HCEC 1CT (cell line): ENCODE measurements around the gene C21orf58.

ENCODE experiments used
- DNase-seq: peaks from one replicate; pipeline ENCODE4 v3.0.0-alpha.2; 2017

C21orf58 gene

DNA sequence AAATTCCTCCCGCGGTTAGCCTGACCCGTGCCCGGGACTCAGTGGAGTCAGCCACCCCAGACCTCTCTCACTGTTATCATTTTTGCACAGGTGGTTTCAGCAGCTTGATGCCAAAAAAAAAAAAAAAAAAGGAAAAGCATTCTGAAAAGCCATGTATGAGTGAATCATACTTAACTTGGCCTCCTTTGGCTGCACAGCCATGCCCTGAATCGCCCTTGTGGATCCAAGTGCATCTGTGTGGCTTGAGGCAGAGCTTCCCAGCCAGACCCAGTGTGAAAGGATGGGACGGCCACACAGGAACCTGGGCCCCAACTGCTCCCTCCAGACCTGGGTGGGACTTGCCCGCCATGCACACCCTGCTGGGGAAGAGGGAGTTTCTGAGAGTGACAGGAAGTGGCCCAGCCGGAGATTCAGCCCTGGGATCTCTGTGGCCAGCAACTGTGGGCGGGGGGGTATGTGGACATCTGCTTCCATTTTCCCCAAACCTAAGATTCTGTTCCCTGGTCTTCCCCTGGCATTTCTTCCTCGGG, 29.0 kb downstream of the C21orf58 start:
- peak; percentile 65 for DNase-seq

- DNase-seq, result no peak
Observed at GRCh38 chr21:46291561-46291960, 32.1 kb downstream of the C21orf58 start.

DNA sequence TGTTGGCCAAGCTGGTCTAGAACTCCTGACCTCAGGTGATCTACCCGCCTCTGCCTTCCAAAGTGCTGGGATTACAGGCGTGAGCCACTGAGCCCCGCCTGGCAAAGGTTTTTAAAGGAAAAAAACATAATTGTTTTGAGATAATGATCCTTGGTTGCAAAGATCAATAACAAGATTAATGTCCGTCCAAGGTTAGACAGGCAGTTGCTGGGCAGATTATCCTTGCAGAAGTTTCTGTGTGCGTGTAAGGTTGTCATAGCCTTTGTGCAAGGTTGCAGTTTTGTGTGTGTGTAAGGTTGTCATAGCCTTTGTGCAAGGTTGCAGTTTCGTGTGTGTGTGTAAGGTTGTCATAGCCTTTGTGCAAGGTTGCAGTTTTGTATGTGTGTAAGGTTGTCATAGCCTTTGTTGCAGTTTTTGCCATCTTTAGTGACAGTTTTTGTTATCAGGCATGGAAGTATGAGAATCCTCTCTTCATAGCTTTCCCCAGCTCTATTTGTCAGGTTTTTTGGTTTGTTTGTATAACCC, 34.0 kb downstream of the C21orf58 start:
- no peak for DNase-seq

GRCh38 chr21:46287541-46287940, 36.1 kb downstream of the C21orf58 start:
- no peak for DNase-seq

DNA sequence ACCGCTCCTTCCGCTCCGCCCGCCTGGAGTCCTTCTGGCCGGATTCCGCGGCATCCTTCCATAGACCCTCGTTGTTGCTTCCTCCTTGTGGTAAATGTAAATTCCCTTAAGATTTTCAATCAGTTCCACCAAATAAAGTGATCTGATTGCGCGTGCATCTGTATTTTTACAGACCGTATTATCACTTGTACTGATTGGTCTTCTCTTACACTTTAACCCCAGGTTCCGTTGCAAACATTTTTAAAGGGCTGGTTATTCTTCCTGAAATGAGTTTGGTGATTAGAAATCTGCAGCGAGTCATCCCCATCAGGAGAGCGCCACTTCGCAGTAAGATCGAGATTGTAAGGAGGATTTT, 37.0 kb downstream of the C21orf58 start:
- DNase-seq, result no peak

DNA sequence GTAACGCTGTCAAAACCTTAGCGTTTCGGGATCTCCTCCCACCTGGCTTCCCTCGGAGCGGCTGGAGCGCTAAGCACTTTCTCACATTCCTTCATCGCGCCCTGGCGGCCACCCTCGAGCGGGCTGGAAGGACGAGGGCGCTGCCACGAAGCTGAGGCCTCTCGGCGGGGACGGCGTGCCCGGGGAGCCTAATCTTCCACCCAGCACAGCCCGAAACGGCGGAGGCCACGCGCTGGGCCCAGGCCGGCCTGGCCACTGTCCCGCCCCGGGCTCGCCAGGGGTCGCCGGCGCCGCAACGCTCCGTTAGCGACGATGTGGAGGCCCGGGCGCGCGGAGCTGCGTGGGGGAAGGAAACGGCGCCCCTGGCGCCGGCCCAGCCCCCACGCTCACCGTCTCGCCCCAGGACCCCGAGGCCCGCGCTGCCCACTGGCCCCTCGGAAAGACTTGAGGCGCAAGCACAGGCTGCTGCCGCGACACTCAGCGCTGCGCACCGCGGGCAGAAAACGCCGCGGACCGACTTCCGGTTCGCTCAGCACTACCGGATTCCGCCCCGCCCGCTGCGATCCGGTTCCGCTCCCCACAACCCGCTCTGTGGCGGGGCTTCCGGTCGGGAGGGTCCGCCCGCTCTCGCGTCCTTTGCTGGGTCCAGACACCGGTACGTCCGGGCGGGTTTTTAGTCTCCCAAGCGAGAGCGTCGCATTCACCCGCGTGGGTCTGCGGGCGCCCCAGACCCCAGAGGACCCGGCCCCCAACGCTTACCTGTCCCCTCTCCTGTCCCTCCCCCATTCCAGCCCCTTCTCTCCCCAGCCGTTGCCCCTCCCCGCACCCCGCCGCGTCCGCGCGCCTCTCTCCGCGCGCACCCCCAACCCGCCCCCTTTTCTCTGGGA, 37.7 kb downstream of the C21orf58 start, which contains the start of gene YBEY:
YBEY (plus strand) TSS at position 582 of the 887 bp plus-strand sequence. CDS start 572 bp downstream, outside the sequence.
- DNase-seq, result peak; percentile 92

- no peak for DNase-seq
Observed at GRCh38 chr21:46285206-46285661, 38.4 kb downstream of the C21orf58 start, which contains the start of gene MCM3AP. Gene MCM3AP (minus strand): TSS chr21:46285611. CDS start chr21:46285286, 325 bp downstream.

DNA sequence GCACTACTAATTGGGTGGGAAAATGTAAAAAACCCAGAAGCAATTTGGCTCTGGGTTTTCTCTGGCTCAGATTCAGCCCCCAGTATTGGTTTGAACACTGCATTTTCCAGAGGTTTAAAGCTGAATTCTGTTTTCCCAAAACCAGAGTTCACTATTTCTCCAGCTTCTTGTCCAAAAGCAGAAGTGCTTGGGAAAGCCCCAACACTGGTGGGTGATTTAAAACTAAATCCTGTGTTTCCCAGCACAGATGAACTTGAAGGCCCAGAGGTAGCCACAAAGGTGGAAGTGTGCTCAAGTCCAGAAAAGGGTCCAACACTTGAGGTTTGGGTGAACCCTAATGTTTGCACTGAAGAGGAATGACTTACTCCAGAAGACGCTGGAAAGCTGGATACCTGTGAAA, 38.9 kb downstream of the C21orf58 start:
- no peak for DNase-seq

DNA sequence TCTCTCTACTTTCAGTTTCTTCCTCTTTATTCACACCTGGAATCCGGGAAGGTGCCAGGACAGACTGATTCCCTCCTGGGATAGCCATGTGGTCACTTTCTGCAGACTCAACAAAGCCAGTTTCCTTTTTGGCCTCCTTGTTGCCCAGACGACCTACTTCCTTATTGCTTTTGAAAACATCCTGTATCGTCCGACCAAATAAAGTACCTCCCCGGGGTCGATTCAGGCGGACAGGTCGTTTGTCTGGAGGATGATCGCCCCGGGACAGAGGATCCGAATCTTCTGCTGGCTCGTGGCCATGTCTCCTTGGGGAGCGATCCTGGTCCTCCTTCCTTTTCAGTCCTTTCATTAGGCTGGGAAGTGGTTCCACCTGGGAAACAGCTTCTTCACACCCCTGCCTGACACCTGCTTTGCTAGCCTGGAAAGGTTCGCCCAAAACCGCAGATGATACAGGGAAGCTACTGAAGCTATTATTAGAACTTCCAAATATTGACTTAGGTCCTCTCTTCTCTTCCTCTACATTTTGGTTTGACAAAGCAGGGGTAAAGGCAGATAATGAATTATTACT, 39.5 kb downstream of the C21orf58 start:
- no peak for DNase-seq

GRCh38 chr21:46274797-46275390, 48.8 kb downstream of the C21orf58 start:
- no peak for DNase-seq

DNA sequence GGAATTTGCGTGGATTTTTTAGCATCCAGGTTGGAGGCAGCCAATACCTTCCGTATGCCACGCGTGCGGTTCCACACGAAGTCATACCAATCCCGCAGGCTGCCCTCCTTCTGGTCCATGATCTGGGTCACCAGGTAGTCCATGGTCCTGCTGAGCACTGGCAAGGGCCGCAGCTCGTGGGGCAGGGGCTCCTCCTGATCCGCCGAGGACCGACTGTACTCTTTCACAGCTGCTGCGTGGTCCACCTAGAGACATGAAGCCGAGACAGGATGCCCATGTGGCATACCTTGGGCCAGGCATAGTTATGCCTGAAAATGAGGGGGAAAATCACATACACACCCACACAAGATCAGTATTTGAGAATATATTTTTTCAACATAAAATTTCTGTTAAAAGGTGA, 50.3 kb downstream of the C21orf58 start:
- no peak for DNase-seq

DNA sequence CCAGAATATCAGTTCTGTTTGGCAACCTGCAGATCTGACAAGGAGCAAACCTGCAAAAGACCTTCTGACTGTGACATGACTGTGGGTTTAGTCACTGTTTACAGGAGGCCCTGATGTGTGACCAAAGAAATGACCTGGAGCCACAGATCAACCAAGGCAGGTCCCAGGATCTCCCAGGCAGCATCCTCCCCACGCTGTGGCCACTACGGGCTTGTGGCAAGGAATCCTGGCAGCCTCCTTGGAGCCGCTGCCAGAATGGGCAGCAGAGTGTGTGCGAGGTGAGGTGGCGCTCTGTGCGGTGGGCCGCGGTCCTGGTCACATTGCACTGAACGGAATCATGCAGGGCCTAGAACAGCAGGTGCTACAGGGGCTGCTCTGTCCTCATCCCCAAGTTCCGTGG, 54.2 kb downstream of the C21orf58 start:
- no peak for DNase-seq

DNA sequence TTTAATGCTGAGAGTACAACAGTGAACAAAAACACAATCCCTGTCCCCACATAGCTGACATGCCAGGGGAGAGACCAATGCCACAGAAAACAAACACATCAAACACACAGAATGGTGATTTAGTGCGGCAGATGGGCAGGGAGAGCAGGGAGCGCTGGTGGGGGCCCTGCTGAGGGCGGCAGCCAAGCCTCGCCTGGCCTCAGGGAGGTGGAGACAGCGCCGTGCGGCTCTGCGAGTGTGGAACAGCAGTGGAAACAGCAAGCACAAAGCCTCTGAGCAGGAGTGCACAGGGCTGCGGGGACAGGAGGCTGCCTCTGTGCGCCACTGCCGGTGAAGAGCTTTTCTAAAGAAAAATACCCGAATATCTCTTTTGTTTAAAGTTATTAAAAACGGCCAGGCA, 55.3 kb downstream of the C21orf58 start:
- DNase-seq, result no peak

DNA sequence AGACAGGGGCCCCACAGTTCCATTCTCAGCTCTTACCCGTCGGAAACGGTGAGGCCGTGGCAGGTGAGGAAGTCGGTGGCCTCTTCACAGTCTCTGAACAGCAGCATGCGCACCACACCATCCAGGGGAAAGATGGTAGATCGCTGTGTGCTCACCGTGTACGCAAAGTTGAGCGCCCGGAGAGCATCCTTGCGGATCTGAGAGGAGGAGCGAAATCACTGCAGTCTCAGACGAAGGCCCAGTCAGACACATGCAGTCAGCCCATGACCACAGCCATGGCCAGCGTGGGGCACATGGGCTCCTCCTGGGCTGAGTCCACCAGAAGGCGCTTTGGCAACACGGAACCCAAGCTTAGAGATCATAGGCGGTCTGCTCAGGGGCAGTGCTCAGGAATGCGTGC, 56.7 kb downstream of the C21orf58 start:
- no peak for DNase-seq

DNA sequence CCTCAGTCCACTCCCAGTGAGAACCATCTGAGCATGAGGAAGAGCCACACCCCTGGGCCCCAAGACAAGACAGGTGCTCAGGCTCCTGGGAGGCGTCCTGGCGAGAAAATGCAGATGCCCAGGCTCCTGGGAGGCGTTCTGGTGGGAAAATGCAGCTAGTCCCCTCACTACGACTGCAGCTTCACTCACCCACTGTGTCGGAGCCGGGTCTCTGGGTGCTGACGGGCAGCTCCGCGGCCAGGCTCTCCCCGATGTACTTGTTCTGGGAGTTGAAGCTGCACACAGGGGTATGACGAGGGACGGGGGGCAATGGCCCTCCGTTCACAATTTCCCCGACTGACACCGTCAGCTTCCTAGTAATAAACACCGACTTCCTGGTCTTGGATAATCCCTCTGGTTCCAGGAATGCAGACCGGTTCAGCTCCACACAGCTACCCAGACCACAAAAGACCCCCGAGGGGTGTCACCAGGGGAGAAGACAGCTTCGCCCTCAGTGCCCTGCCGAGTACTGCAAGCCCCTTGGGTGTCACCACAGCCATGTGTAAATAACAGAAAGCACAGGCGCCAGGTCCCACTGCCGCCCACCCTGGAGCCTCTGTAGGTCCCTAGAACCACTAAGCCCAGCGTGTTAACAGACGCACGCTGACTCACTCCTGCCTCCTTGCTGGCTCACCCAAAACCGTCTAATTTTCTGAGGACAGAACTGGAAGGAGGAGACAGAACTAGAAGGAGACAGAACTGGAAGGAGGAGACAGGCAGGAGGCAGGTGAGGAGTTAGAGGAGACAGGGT, 57.7 kb downstream of the C21orf58 start:
- no peak for DNase-seq

- DNase-seq, result no peak
Observed at GRCh38 chr21:46264690-46265144, 59.0 kb downstream of the C21orf58 start.

DNA sequence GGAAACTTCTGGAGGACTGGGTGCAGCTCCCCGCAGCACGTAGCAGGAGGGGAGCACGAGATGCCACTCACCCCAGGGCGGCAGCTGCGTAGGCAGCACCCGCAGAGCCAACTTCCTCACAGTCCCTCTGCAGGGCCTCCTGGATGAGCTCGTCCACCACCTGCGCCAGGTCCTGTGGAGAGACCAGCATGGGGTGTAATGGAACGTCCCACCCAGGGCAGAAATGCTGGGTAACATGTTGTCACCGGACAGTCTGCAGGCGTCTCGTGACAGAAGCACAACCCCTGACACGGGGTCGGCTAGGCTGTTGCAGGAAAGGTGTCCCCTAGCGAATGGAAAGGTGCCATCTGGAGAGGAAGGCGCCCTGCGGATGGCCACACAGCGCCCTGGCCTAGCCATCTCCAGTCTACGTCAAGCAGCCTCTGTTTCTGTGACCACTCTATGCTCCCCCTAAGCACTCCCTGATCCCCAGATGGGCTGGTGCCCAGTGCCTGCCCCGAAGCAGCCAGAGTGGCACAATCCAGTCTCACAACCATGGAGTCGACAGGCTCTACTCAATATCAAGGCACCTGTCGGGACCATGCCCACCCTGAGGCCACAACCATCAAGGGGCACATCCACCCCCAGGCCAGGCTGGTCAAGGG, 59.5 kb downstream of the C21orf58 start:
- no peak for DNase-seq

DNA sequence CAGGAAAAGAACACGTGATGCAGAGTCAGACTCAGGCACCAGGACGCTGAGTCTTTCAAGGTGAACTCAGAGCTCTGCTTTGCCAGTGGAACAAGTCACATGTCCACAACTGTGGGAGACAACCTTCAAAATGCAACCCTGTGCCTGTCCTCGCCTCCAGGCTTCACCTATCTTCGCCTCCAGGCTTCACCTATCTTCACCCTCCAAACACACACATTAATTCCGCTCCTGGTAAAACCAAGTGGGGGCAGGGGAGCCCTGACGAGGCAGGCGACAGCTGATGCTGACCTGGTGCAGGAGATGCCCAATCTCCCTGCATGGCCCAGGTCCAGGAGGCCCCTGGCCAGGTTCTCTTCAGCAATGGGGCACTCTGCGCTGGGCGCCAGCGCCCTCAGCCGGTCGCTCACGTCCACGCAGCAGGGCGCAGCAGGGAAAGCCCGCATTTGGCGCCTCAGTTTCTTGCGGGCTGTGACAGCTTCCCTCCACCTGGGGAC, 67.1 kb downstream of the C21orf58 start:
- DNase-seq, result no peak

DNA sequence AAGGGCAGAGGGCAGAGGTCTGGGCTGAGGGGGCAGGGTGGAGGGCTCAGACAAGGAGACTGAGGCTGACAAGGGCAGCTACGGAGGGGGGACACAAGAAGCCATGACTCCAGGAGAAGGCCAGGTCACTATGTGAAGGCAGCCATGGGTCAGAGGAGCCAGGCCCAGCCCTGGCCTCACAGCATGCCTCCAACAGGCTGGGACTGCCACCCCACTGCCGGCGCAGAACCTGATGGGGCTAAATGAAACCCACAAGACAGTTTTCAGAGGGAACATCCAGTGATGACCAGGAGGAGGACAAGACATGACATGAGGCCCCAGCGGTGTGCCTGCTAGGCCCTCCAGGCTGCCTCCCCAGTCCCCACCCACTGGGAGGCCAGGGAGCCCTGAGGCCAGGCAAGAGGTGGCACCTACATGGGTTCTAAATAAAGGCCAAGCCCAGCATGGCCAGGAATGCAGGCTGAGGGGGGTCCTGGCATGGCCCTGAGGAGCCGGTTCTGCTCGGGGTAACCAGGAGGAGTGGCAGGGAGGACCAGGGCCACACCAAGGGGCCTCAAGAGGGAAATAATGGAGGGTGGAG, 67.8 kb downstream of the C21orf58 start:
- DNase-seq, result no peak

- DNase-seq, result no peak
Observed at GRCh38 chr21:46255166-46255565, 68.5 kb downstream of the C21orf58 start.
